DND-41 (cell line): ENCODE data around the gene SSUH2.

Experiments
- ATAC-seq: fragments of 200-7000 bp; cut with Tn5 transposase; 3 replicates; pipeline ENCODE4 v1.9.1; 2021; ENCODE audit warnings: low read depth; ENCODE audit not compliant: insufficient read depth
- DNase-seq: peaks from one replicate; pipeline ENCODE4 v3.0.0-alpha.2; 2020
- H2AFZ ChIP-seq: 2 replicates; pipeline ENCODE4 v1.6.0; 2012; ENCODE audit warnings: low read depth, low read length
- H3K27ac ChIP-seq: 2 replicates; pipeline ENCODE4 v1.5.1; 2012; ENCODE audit warnings: low read length, inconsistent platforms
- H3K27me3 ChIP-seq: fragments of 200-600 bp; sonication (generic); 2 replicates; pipeline ENCODE4 v1.6.0; 2012; ENCODE audit warnings: low read length, mild to moderate bottlenecking, inconsistent platforms; ENCODE audit not compliant: insufficient read depth, poor library complexity
- H3K36me3 ChIP-seq: 2 replicates; pipeline ENCODE4 v1.5.1; 2012; ENCODE audit warnings: low read length, inconsistent platforms; ENCODE audit not compliant: insufficient read depth
- H3K4me1 ChIP-seq: 2 replicates; pipeline ENCODE4 v1.5.1; 2012; ENCODE audit warnings: mild to moderate bottlenecking, low read length; ENCODE audit not compliant: insufficient read depth
- H3K4me2 ChIP-seq: 2 replicates; pipeline ENCODE4 v1.6.0; 2012; ENCODE audit warnings: mild to moderate bottlenecking, moderate library complexity, low read length, inconsistent platforms; ENCODE audit not compliant: insufficient read depth
- H3K4me3 ChIP-seq, 2 experiments: fragments of 200-600 bp in 1 of 2; shearing (Covaris generic) in 1 of 2; 2 replicates each; pipeline ENCODE4 v1.5.1; 2012 to 2016; ENCODE audit warnings: inconsistent platforms in 2 of 2, low read length in 2 of 2, mild to moderate bottlenecking in 2 of 2, low read depth in 1 of 2, moderate library complexity in 1 of 2
- H3K79me2 ChIP-seq: 2 replicates; pipeline ENCODE4 v1.6.0; 2012; ENCODE audit warnings: low read length, inconsistent platforms; ENCODE audit not compliant: insufficient read depth
- H3K9ac ChIP-seq: 2 replicates; pipeline ENCODE4 v1.6.0; 2012; ENCODE audit warnings: low read depth, mild to moderate bottlenecking, inconsistent platforms, low read length, moderate library complexity
- H3K9me3 ChIP-seq: 2 replicates; pipeline ENCODE4 v1.5.1; 2012; ENCODE audit warnings: low read length, moderate library complexity, mild to moderate bottlenecking, inconsistent platforms; ENCODE audit not compliant: insufficient read depth, severe bottlenecking
- H4K20me1 ChIP-seq: 2 replicates; pipeline ENCODE4 v1.6.0; 2012; ENCODE audit warnings: low read length; ENCODE audit not compliant: insufficient read depth
- EZH2 ChIP-seq: IDR thresholded peaks from 3 replicates; pipeline ENCODE4 v1.6.1; 2012; ENCODE audit warnings: borderline replicate concordance, low read depth, mild to moderate bottlenecking, moderate library complexity, low read length, inconsistent platforms; ENCODE audit not compliant: severe bottlenecking
- TF ChIP-seq, protein P1 (sequence below): IDR thresholded peaks from 2 replicates; pipeline ENCODE4 v1.5.1; 2012; ENCODE audit warnings: borderline replicate concordance, low read length, moderate library complexity, mild to moderate bottlenecking; ENCODE audit not compliant: poor library complexity, severe bottlenecking; ENCODE audit errors: extremely low read depth

Gene SSUH2

DNA sequence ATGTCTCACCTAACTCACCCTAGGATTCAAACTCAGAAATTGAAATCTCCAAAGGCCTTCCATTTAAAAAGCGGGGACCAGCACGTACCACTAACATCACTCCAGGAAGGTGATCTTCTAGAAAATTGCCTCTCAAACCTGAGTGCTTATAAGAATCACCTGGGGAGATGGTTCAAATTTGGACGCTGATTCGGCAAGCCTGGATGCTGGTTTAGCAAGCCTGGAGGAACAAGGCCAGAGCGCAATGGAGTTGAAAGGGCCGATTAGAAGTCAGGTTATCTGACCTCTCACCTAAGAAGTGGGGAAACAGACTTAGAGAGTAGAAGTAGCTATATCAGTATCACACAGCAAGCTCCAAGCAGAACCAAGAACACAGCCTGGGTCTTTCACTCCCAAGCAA, 68.2 kb downstream of the SSUH2 start:
- Histone ChIP-seq H3K79me2 (no peaks in the 10 kb centered on the region), H3K36me3 (no peaks in the 10 kb centered on the region), H3K4me1 (no peaks in the 10 kb centered on the region), H3K9ac (no peak overlapping the region), H3K9me3 (no peaks in the 10 kb centered on the region), H4K20me1 (no peaks in the 10 kb centered on the region), H2AFZ (no peak overlapping the region), H3K27me3 (no peaks in the 10 kb centered on the region), H3K27ac (no peak overlapping the region), H3K4me2 (no peak overlapping the region), H3K4me3 (no peak overlapping the region)
- DNase-seq (no peak), ATAC-seq (no peak)
- TF ChIP-seq EZH2 = no peak
- TF ChIP-seq, protein P1, sequence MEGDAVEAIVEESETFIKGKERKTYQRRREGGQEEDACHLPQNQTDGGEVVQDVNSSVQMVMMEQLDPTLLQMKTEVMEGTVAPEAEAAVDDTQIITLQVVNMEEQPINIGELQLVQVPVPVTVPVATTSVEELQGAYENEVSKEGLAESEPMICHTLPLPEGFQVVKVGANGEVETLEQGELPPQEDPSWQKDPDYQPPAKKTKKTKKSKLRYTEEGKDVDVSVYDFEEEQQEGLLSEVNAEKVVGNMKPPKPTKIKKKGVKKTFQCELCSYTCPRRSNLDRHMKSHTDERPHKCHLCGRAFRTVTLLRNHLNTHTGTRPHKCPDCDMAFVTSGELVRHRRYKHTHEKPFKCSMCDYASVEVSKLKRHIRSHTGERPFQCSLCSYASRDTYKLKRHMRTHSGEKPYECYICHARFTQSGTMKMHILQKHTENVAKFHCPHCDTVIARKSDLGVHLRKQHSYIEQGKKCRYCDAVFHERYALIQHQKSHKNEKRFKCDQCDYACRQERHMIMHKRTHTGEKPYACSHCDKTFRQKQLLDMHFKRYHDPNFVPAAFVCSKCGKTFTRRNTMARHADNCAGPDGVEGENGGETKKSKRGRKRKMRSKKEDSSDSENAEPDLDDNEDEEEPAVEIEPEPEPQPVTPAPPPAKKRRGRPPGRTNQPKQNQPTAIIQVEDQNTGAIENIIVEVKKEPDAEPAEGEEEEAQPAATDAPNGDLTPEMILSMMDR = no peak

DNA sequence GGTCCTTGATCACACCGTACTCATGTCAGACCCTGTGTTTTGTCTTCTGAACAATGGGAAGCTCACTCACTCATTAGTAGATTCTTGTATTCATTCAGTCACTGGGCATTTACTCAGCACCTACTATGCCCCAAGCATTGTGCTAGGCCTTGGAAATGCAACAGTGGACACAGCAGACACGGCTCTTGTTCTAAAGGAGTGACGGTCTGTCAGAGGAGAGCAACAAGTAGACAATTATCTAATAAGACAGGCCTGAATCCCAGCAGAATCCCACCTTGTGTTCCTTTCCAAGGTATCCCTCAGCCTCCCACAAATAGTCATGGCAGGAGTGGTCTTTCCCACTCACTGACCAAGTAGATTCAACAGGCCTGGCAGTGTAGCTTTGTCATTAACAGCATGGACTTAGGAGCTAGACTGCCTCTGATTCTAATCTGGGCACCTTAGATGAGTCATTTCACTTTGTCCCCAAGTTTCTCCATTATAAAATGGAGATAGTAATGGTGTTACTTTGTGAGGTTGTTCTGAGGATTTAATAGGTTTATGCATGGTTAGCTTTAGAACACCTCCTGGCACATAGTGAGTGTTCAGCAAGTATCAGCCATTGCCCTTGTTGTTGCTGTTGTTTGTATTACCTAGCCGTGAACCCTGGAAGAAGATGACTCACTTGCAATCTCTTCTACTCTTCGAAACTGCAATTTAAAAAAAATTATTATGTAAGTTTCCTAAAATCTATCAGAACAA, 69.1 kb downstream of the SSUH2 start:
- ATAC-seq = no peak
- H2AFZ ChIP-seq = no peak overlapping the region
- TF ChIP-seq EZH2 = no peak
- TF ChIP-seq, protein P1 = no peak
- H3K79me2 ChIP-seq = no peaks in the 10 kb centered on the region
- DNase-seq = no peak
- H4K20me1 ChIP-seq = no peaks in the 10 kb centered on the region
- H3K36me3 ChIP-seq = no peaks in the 10 kb centered on the region
- H3K4me1 ChIP-seq = no peaks in the 10 kb centered on the region
- no peak overlapping the region for H3K4me3 ChIP-seq
- H3K4me2 ChIP-seq = no peak overlapping the region
- no peak overlapping the region for H3K9ac ChIP-seq
- no peaks in the 10 kb centered on the region for H3K9me3 ChIP-seq
- no peaks in the 10 kb centered on the region for H3K27me3 ChIP-seq
- H3K27ac ChIP-seq = no peak overlapping the region

DNA sequence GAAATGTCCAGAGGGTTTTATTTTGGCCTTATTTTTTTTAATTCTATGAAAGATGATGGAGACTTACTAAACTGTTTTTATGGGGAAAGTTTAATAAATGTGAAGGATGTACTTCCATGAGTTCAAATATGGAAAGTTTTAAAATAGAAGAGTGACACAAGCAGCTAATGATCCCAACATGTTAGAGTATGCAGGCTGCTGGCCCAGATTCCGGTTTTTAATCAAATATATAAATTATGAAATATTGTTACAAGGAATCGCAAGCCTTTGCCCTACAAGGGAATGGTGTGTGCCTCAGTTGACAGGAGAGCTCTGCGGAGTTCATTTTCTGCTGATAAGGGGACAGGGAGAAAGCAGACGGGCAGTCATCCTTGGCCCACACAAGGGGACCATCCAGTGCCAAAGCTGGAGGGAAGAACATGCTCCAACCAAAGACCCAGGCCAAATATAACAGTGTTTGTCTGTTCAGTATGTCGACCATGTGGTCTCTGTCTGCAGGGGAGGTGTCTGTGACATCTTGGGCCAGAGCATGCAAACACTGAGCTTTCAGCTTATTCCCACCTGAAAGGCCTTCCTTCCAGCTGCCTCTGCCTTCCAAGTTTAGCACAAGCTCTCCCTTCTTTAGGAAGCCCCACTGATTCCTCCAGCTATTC, 69.8 kb downstream of the SSUH2 start:
- ATAC-seq (no peak), DNase-seq (no peak)
- Histone ChIP-seq H3K4me3 (no peak overlapping the region), H3K9me3 (no peaks in the 10 kb centered on the region), H3K27me3 (no peaks in the 10 kb centered on the region), H3K36me3 (no peaks in the 10 kb centered on the region), H3K4me1 (no peaks in the 10 kb centered on the region), H3K9ac (no peak overlapping the region), H4K20me1 (no peaks in the 10 kb centered on the region), H3K79me2 (no peaks in the 10 kb centered on the region), H3K4me2 (no peak overlapping the region), H3K27ac (no peak overlapping the region), H2AFZ (no peak overlapping the region)
- no peak for TF ChIP-seq EZH2
- TF ChIP-seq, protein P1 = no peak
